Progenitor cell of endocrine pancreas (in vitro differentiated cells): ENCODE results near the gene CACFD1. TPM values are rescaled to one million over a fixed set of nuclear protein-coding genes. Genes with fewer than 3 reads are reported as not detected.

ENCODE experiments used
- DNase-seq: peaks from one replicate; pipeline ENCODE4 v3.0.0; 2021; ENCODE audit warnings: low spot score; ENCODE audit not compliant: unreplicated experiment
- H3K27ac Mint-ChIP-seq: 2 replicates; pipeline ENCODE4 v1.8.0; 2021; ENCODE audit warnings: mild to moderate bottlenecking, moderate library complexity, mixed read lengths
- H3K27me3 Mint-ChIP-seq: 2 replicates; pipeline ENCODE4 v1.8.0; 2021; ENCODE audit warnings: mixed read lengths
- H3K36me3 Mint-ChIP-seq: 2 replicates; pipeline ENCODE4 v1.8.0; 2022; ENCODE audit warnings: mixed read lengths; ENCODE audit not compliant: insufficient read depth
- H3K4me1 Mint-ChIP-seq: 2 replicates; pipeline ENCODE4 v1.8.0; 2021; ENCODE audit warnings: low read depth, mixed read lengths
- H3K4me3 Mint-ChIP-seq: 2 replicates; pipeline ENCODE4 v1.8.0; 2021; ENCODE audit warnings: low read depth, mild to moderate bottlenecking, moderate library complexity, mixed read lengths
- H3K9me3 Mint-ChIP-seq: 2 replicates; pipeline ENCODE4 v1.8.0; 2021; ENCODE audit warnings: low read depth, mixed read lengths
- CTCF ChIP-seq: fragments of 200-600 bp; sonication (generic); IDR thresholded peaks from one replicate; pipeline ENCODE4 v1.5.0; 2021; ENCODE audit warnings: antibody characterized with exemption, mild to moderate bottlenecking; ENCODE audit not compliant: unreplicated experiment
- total RNA-seq: library from RNA; stranded (reverse); gene quantifications from 2 replicates; pipeline ENCODE4 v1.2.1, GENCODE V29; 2021

The CACFD1 gene
- total RNA-seq, 1 donor from 2014 or later = 56.2 TPM

- no peak overlapping the region for H3K4me3 Mint-ChIP-seq
- no peaks in the 10 kb centered on the region for H3K9me3 Mint-ChIP-seq
- no peak for TF ChIP-seq CTCF
- H3K36me3 Mint-ChIP-seq = no peaks in the 10 kb centered on the region
- no peak for DNase-seq
- no peak overlapping the region for H3K27ac Mint-ChIP-seq
- no peaks in the 10 kb centered on the region for H3K27me3 Mint-ChIP-seq
- H3K4me1 Mint-ChIP-seq = no peaks in the 10 kb centered on the region
Measured at GRCh38 chr9:133495327-133496293, 35.8 kb downstream of the CACFD1 start.

- no peak for TF ChIP-seq CTCF
- Mint-ChIP-seq H3K4me3 (no peak overlapping the region), H3K27ac (no peak overlapping the region), H3K27me3 (no peaks in the 10 kb centered on the region), H3K4me1 (no peaks in the 10 kb centered on the region), H3K9me3 (peaks cover 4% of the 10 kb centered on the region), H3K36me3 (no peaks in the 10 kb centered on the region)
- no peak for DNase-seq
Measured at GRCh38 chr9:133496861-133497842, 37.4 kb downstream of the CACFD1 start.

- Mint-ChIP-seq H3K27me3 (no peaks in the 10 kb centered on the region), H3K36me3 (no peaks in the 10 kb centered on the region), H3K27ac (no peak overlapping the region), H3K9me3 (peaks cover 7% of the 10 kb centered on the region), H3K4me3 (no peak overlapping the region), H3K4me1 (no peaks in the 10 kb centered on the region)
- no peak for DNase-seq
- TF ChIP-seq CTCF = no peak
Measured at GRCh38 chr9:133499132-133499891, 39.5 kb downstream of the CACFD1 start.

GRCh38 chr9:133499892-133500270, 40.1 kb downstream of the CACFD1 start:
- Mint-ChIP-seq H3K27ac (no peak overlapping the region), H3K4me1 (no peaks in the 10 kb centered on the region), H3K27me3 (no peaks in the 10 kb centered on the region), H3K36me3 (no peaks in the 10 kb centered on the region), H3K9me3 (peaks cover 7% of the 10 kb centered on the region), H3K4me3 (no peak overlapping the region)
- TF ChIP-seq CTCF = no peak
- DNase-seq = no peak
